Fibroblast of pulmonary artery (primary cell): Measurements from ENCODE around the gene LRCH1.

ENCODE experiments used
- DNase-seq: peaks from one replicate; pipeline ENCODE4 v3.0.0-alpha.2; 2010; ENCODE audit warnings: low read depth
- H3K4me3 ChIP-seq: replicated peaks from 2 replicates; pipeline ENCODE4 v1.5.1; 2011; ENCODE audit warnings: low read depth, mild to moderate bottlenecking, control low read depth, low read length, moderate library complexity
- CTCF ChIP-seq: IDR thresholded peaks from 2 replicates; pipeline ENCODE4 v1.5.1; 2011; ENCODE audit warnings: mild to moderate bottlenecking, control low read depth, low read length, inconsistent platforms; ENCODE audit errors: missing control alignments

Gene LRCH1

DNA sequence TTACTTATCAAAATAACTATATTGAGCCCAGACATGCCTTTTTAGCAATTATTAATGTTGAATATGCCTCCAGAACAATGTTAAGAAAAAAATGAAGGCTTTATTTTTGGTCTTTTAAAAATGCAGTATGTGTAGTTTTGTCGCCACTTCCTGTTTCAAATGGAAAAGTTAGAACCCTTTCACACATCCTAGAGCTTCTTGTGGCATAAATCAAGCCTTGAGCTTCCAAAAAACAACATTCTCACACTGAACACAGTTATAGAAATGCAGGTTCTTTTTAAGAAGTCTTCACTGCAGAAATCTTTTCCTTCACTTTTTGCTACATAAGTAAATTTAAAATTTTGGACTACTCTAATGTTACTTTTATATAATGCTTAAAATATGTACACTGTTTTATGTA, 135.3 kb downstream of the LRCH1 start:
- H3K4me3 ChIP-seq: no peak overlapping the region
- TF ChIP-seq CTCF: no peak
- no peak for DNase-seq

- H3K4me3 ChIP-seq: no peak overlapping the region
- no peak for DNase-seq
- no peak for TF ChIP-seq CTCF
These were observed 145.0 kb downstream of the LRCH1 start for GRCh38 chr13:46698014-46698413.

DNA sequence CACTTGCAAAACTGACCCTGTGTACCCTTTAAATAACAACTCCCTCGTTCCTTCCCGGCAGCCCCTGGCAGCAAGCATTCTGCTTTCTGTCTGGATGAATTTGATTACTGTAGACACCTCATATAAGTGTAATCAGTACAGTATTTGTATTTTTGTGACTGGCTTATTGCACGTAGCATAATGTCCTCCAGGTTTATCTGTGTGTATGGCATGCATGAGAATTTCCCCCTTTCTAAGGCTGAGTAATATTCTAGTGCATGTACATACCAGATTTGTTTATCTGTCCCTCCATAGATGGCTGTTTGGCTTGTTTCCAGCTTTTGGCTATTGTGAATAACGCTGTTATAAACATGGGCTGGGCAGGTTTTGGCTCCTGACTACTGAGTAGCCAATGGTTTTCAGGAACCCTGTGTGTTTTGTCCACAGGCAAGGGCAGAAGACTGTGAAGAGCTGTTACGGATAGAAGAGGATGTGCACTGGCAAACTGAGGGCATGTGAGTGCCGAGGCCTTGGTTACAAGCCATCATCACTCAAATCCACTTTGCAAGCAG, 146.0 kb downstream of the LRCH1 start:
- DNase-seq: peak; percentile 73
- no peak overlapping the region for H3K4me3 ChIP-seq

GRCh38 chr13:46712524-46712923, 159.6 kb downstream of the LRCH1 start:
- DNase-seq: no peak
- no peak overlapping the region for H3K4me3 ChIP-seq
- no peak for TF ChIP-seq CTCF

More for the DNA sequence above, 146.0 kb downstream of the LRCH1 start:
- TF ChIP-seq CTCF: no peak

DNA sequence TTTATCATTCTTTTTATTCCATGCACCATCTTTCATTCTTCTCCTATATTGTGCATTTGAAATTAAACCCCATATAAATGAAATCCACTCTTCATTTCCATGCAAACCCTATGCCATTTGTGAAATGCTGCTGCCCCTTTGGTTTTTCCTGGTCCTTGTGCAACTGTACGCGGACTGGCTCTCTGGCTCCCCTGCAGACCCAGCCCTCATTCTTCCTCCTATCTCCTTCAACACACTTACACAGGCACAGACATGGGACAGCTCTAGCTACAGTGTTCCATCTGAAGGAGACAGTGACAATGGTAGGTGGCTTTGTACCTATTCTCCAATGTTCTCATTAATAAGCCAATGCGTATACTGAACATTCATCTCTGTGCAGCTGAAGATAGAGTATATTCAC, 162.4 kb downstream of the LRCH1 start:
- TF ChIP-seq CTCF: no peak
- DNase-seq: no peak
- no peak overlapping the region for H3K4me3 ChIP-seq

- no peak for TF ChIP-seq CTCF
- no peak overlapping the region for H3K4me3 ChIP-seq
- DNase-seq: no peak
These were observed 163.9 kb downstream of the LRCH1 start for GRCh38 chr13:46716821-46717220.

- no peak for DNase-seq
- TF ChIP-seq CTCF: no peak
These were observed 164.3 kb downstream of the LRCH1 start for GRCh38 chr13:46717275-46717674.

More at GRCh38 chr13:46717275-46717674, 164.3 kb downstream of the LRCH1 start:
- H3K4me3 ChIP-seq: no peak overlapping the region
